ENCODE measurements around the gene IL2RG. TPM values are rescaled to one million over a fixed set of nuclear protein-coding genes. Genes with fewer than 3 reads are reported as not detected.

The IL2RG gene
- polyA plus RNA-seq, 4 donors: 11.2 to 83.5 (median 25.5) TPM

DNA sequence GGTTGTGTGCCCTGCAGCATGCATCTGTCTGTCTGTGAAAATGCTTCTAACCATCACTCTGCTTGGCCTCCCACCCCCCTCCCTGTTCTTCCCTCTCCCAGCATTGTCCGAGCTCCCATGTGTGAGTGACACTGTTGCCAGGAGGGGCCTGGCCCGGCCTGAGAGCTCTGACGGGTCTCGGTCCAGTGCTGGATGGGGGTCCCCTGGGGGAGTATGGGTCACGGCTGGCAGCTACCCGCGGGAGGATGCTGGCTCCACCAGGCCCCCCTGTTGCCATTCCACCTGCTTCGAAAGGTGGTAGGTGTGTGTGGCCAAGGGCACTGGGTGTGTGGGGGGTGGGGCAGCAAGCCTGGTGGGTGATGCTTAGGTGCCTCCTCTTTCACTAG, 36.9 kb upstream of the IL2RG start:
- Histone ChIP-seq H3K36me3 (ENCODE audit: control insufficient read depth in 3 of 3, insufficient read depth in 2 of 3, low read depth in 1 of 3, low read length in 3 of 3) (peaks cover 0 to 3% (median 0%) of the 10 kb centered on the region in 3 donors), H3K27ac (ENCODE audit: low read depth in 1 of 3, low read length in 2 of 3) (no peak overlapping the region)

DNA sequence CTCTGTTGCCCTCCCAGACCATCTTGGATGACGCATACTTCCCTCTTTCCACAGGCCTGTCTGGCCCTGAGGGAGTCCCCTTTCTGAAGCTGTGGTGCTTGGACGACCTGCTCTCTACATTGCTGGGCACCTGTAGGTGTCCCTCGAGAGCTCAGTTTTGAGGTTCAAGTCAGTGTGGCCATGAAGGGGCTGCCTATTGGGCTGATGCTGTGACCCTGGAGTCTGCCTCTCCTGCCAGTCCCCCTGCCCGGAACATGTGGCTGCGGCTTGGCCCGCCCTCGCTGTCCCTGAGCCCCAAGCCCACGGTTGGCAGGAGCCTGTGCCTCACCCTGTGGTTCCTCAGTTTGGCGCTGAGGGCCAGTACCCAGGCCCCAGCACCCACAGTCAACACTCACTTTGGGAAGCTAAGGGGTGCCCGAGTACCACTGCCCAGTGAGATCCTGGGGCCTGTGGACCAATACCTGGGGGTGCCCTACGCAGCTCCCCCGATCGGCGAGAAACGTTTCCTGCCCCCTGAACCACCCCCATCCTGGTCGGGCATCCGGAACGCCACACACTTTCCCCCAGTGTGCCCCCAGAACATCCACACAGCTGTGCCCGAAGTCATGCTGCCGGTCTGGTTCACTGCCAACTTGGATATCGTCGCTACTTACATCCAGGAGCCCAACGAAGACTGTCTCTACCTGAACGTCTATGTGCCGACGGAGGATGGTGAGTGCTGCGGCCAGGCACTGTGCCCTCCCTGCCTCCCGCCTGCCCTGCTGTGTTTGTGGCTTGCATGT, 36.3 kb upstream of the IL2RG start:
- 85 to 91% (median 88%) methylated on average over 14 to 28 of the region's 28 CpGs for WGBS, 3 donors
- FAIRE-seq (no peak), DNase-seq (no peak)
- Histone ChIP-seq H3K4me1 (ENCODE audit: control insufficient read depth in 3 of 3, insufficient read depth in 2 of 3, low read depth in 1 of 3, low read length in 2 of 3) (peaks cover 0 to 9% (median 0%) of the 10 kb centered on the region in 3 donors), H3K36me3 (ENCODE audit: control insufficient read depth in 3 of 3, insufficient read depth in 2 of 3, low read depth in 1 of 3, low read length in 3 of 3) (peaks cover 0 to 5% (median 0%) of the 10 kb centered on the region in 3 donors), H3K4me3 (ENCODE audit: low read depth in 1 of 3, low read length in 3 of 3) (no peak overlapping the region), H3K27me3 (ENCODE audit: control insufficient read depth in 3 of 3, insufficient read depth in 3 of 3, low read length in 3 of 3) (no peaks in the 10 kb centered on the region), H3K9me3 (ENCODE audit: control insufficient read depth in 2 of 2, insufficient read depth in 1 of 2, low read depth in 1 of 2, low read length in 1 of 2) (no peaks in the 10 kb centered on the region), H3K27ac (ENCODE audit: low read depth in 1 of 3, low read length in 2 of 3) (no peak overlapping the region)

More for the DNA sequence above, 36.9 kb upstream of the IL2RG start:
- Histone ChIP-seq H3K4me3 (ENCODE audit: low read depth in 1 of 3, low read length in 3 of 3) (no peak overlapping the region), H3K27me3 (ENCODE audit: control insufficient read depth in 3 of 3, insufficient read depth in 3 of 3, low read length in 3 of 3) (no peaks in the 10 kb centered on the region), H3K9me3 (ENCODE audit: control insufficient read depth in 2 of 2, insufficient read depth in 1 of 2, low read depth in 1 of 2, low read length in 1 of 2) (no peaks in the 10 kb centered on the region), H3K4me1 (ENCODE audit: control insufficient read depth in 3 of 3, insufficient read depth in 2 of 3, low read depth in 1 of 3, low read length in 2 of 3) (peaks cover 0 to 9% (median 0%) of the 10 kb centered on the region in 3 donors)
- no peak for DNase-seq
- 80 to 91% (median 82%) methylated on average over 8 of the region's 8 CpGs for WGBS, 3 donors
- no peak for FAIRE-seq

DNA sequence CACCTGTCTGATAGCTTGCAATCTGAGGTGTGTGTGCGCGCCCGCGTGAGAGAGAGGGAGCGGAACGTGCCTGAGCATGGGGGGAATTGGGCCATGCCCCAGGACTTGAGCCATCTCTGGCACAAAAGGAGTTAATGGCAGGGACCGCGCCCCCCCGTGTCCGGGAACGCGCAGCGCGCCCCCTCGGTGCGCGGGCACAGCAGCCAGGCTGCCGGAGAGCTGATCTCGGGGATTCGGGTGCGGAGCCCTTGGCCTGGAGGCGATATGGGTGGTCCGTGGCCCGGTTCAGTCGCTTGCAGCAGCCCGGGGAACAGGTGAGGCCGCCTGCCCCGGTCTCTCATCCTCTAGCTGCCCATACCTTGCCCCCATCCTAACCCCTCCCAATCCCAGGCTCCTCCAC, 33.3 kb upstream of the IL2RG start, which contains the start of gene NLGN3:
TSS of gene NLGN3 (plus strand) at position 191 of the 400 bp plus-strand sequence. CDS start 2,909 bp downstream, outside the sequence.
- Histone ChIP-seq H3K4me1 (ENCODE audit: control insufficient read depth in 3 of 3, insufficient read depth in 2 of 3, low read depth in 1 of 3, low read length in 2 of 3) (peaks cover 0 to 9% (median 0%) of the 10 kb centered on the region in 3 donors), H3K9me3 (ENCODE audit: control insufficient read depth in 2 of 2, insufficient read depth in 1 of 2, low read depth in 1 of 2, low read length in 1 of 2) (no peaks in the 10 kb centered on the region), H3K36me3 (ENCODE audit: control insufficient read depth in 3 of 3, insufficient read depth in 2 of 3, low read depth in 1 of 3, low read length in 3 of 3) (peaks cover 0 to 22% (median 3%) of the 10 kb centered on the region in 3 donors), H3K4me3 (ENCODE audit: low read depth in 1 of 3, low read length in 3 of 3) (peak within 1 kb of the TSS in 1 of 3 donors; percentile 25), H3K27ac (ENCODE audit: low read depth in 1 of 3, low read length in 2 of 3) (no peak within 1 kb of the TSS), H3K27me3 (ENCODE audit: control insufficient read depth in 3 of 3, insufficient read depth in 3 of 3, low read length in 3 of 3) (no peaks in the 10 kb centered on the region)
- FAIRE-seq: no peak
- 28 to 46% methylated on average over 25 to 28 of the region's 28 CpGs; no CpG with 5 or more reads in 1 of the 3 donors for WGBS, 3 donors
- DNase-seq: peak in 1 of 2 donors; percentile 25

DNA sequence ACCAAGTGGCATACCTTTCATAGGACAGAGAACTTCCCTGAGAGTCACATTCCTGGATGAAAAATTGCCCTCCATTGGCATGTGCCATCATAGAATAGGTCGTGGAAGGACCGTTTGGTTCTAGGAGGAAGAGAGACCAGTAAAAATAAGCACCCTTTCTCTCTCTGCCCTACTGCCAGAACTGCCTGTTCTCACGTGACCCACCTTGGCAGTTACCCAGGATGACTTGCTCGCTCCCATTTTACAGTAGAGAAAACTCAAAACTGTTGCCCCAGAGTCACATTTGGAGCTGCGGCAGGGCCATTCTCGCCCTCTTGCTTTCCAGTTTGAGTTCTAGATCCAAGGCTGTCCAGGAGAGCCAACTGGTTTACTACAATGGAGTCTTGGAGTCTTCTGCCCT, 32.1 kb upstream of the IL2RG start:
- Histone ChIP-seq H3K4me3 (ENCODE audit: low read depth in 1 of 3, low read length in 3 of 3) (no peak overlapping the region), H3K36me3 (ENCODE audit: control insufficient read depth in 3 of 3, insufficient read depth in 2 of 3, low read depth in 1 of 3, low read length in 3 of 3) (peaks cover 0 to 27% (median 3%) of the 10 kb centered on the region in 3 donors), H3K27ac (ENCODE audit: low read depth in 1 of 3, low read length in 2 of 3) (no peak overlapping the region), H3K27me3 (ENCODE audit: control insufficient read depth in 3 of 3, insufficient read depth in 3 of 3, low read length in 3 of 3) (no peaks in the 10 kb centered on the region), H3K4me1 (ENCODE audit: control insufficient read depth in 3 of 3, insufficient read depth in 2 of 3, low read depth in 1 of 3, low read length in 2 of 3) (peaks cover 0 to 9% (median 0%) of the 10 kb centered on the region in 3 donors), H3K9me3 (ENCODE audit: control insufficient read depth in 2 of 2, insufficient read depth in 1 of 2, low read depth in 1 of 2, low read length in 1 of 2) (no peaks in the 10 kb centered on the region)
- WGBS, 3 donors: 56 to 69% (median 59%) methylated on average over 6 of the region's 6 CpGs
- FAIRE-seq (no peak), DNase-seq (peak in 1 of 2 donors; percentile 4)

DNA sequence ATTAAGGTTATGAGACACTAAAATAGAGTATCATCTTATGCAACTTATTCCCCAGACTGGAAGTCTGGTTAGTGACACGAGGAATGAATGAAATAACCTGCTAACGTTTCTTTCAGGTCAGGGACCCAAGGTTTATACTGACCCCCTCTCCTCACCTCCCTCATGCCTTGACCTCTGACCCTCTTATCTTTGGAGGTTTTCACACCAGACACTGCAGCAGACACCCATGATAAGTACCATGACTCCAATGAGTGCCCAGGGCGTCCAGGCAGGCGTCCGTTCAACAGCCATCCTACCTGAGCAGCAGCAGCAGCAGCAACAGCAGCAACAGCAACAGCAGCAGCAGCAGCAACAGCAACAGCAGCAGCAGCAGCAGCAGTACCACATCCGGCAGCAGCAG, 29.1 kb upstream of the IL2RG start:
- WGBS, 3 donors: 56 to 72% (median 68%) methylated on average over 6 of the region's 6 CpGs
- Histone ChIP-seq H3K36me3 (ENCODE audit: control insufficient read depth in 3 of 3, insufficient read depth in 2 of 3, low read depth in 1 of 3, low read length in 3 of 3) (peaks cover 0 to 51% (median 3%) of the 10 kb centered on the region in 3 donors), H3K27me3 (ENCODE audit: control insufficient read depth in 3 of 3, insufficient read depth in 3 of 3, low read length in 3 of 3) (no peaks in the 10 kb centered on the region), H3K9me3 (ENCODE audit: control insufficient read depth in 2 of 2, insufficient read depth in 1 of 2, low read depth in 1 of 2, low read length in 1 of 2) (no peaks in the 10 kb centered on the region), H3K4me1 (ENCODE audit: control insufficient read depth in 3 of 3, insufficient read depth in 2 of 3, low read depth in 1 of 3, low read length in 2 of 3) (no peaks in the 10 kb centered on the region), H3K27ac (ENCODE audit: low read depth in 1 of 3, low read length in 2 of 3) (no peak overlapping the region), H3K4me3 (ENCODE audit: low read depth in 1 of 3, low read length in 3 of 3) (no peak overlapping the region)
- DNase-seq: no peak
- no peak for FAIRE-seq

DNA sequence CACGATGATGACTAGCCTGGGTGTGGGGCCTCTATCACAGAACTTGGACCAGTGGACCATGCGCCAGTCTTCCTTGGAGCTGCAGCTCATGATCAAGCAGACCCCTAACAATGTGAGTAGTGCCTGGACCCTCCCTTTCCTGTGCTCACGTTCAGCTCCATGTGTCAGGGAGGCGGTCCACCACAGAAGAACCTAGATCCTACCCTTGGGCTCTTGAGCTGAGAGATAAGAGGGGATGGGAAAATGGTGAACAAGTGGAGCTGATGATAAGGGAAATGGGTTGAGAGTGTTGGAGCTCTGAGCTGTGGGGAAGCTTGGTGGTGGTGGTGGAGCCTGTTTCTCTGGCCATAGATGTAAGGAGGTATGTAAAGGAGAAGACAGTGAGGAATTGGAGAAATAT, 20.1 kb upstream of the IL2RG start:
- WGBS, 3 donors: 82 to 88% (median 83%) methylated on average over 4 of the region's 4 CpGs
- DNase-seq: no peak
- H3K36me3 ChIP-seq (ENCODE audit: control insufficient read depth in 3 of 3, insufficient read depth in 2 of 3, low read depth in 1 of 3, low read length in 3 of 3): peaks cover 3 to 74% (median 6%) of the 10 kb centered on the region in 3 donors

DNA sequence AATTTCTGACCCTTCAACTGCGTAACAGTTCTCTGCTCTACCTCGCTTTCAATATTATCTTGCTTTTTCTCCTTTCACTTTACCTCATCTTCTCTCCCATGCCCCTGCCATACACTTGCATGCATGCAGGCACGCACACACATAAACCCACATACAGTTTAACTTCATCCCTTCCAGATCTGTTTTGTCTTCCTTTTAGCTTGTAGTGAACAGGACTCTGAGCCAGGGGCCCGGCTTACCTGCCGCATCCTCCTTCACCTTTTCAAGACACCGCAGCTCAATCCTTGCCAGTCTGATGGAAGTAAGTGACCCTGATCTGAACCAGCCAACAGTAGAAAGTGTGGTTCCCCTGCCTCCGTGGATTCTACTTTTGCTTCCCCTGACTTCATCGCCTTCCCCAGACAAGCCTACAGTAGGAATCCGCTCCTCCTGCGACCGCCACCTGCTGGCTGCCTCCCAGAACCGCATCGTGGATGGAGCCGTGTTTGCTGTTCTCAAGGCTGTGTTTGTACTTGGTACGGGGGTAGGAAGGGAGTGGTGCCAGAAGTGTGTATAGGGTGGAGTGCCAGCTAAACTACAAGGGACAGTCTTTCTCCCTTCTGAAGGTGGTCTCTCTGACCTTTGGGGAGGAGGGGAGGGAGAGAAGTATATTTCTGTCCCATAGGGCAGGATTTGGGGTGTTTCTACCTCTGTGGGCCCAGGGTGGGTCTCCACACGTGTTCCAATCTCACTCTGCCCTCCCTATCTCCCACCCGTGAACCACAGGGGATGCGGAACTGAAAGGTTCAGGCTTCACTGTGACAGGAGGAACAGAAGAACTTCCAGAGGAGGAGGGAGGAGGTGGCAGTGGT, 17.8 kb upstream of the IL2RG start:
- no peak overlapping the region for H3K4me3 ChIP-seq (ENCODE audit: low read depth in 1 of 3, low read length in 3 of 3)
- H3K27me3 ChIP-seq (ENCODE audit: control insufficient read depth in 3 of 3, insufficient read depth in 3 of 3, low read length in 3 of 3): no peaks in the 10 kb centered on the region
- no peaks in the 10 kb centered on the region for H3K4me1 ChIP-seq (ENCODE audit: control insufficient read depth in 3 of 3, insufficient read depth in 2 of 3, low read depth in 1 of 3, low read length in 2 of 3)
- H3K36me3 ChIP-seq (ENCODE audit: control insufficient read depth in 3 of 3, insufficient read depth in 2 of 3, low read depth in 1 of 3, low read length in 3 of 3): peaks cover 3 to 75% (median 9%) of the 10 kb centered on the region in 3 donors
- H3K27ac ChIP-seq (ENCODE audit: low read depth in 1 of 3, low read length in 2 of 3): no peak overlapping the region
- WGBS, 3 donors: 31 to 36% (median 36%) methylated on average over 17 to 18 of the region's 18 CpGs
- no peaks in the 10 kb centered on the region for H3K9me3 ChIP-seq (ENCODE audit: control insufficient read depth in 2 of 2, insufficient read depth in 1 of 2, low read depth in 1 of 2, low read length in 1 of 2)
- peak; percentile 15 for FAIRE-seq
- peak; percentile 63 to 75 for DNase-seq

More for the DNA sequence above, 20.1 kb upstream of the IL2RG start:
- Histone ChIP-seq H3K27me3 (ENCODE audit: control insufficient read depth in 3 of 3, insufficient read depth in 3 of 3, low read length in 3 of 3) (no peaks in the 10 kb centered on the region), H3K9me3 (ENCODE audit: control insufficient read depth in 2 of 2, insufficient read depth in 1 of 2, low read depth in 1 of 2, low read length in 1 of 2) (no peaks in the 10 kb centered on the region), H3K4me1 (ENCODE audit: control insufficient read depth in 3 of 3, insufficient read depth in 2 of 3, low read depth in 1 of 3, low read length in 2 of 3) (no peaks in the 10 kb centered on the region), H3K4me3 (ENCODE audit: low read depth in 1 of 3, low read length in 3 of 3) (no peak overlapping the region), H3K27ac (ENCODE audit: low read depth in 1 of 3, low read length in 2 of 3) (no peak overlapping the region)
- FAIRE-seq: no peak

DNA sequence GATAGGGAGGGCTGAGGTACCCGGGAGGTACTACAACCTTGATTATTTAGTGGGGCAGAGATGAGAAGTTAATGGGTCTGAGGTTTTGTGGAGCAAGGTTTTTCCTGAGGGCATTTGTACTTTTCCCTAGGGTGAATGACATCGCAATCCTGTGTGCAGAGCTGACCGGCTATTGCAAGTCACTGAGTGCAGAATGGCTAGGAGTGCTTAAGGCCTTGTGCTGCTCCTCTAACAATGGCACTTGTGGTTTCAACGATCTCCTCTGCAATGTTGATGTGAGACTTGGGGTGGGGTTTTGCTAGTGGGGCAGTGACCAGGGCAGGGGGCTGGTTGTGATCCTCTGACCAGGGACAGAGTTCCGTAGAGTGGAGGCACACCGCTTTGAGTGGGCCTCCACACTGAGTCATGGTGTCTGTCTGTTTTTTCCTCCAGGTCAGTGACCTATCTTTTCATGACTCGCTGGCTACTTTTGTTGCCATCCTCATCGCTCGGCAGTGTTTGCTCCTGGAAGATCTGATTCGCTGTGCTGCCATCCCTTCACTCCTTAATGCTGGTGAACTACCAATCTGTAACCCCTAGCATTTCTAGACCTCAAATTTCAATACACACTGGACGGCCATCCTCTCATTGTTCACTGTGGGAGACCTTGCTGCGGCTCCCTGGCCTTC, 16.9 kb upstream of the IL2RG start:
- H3K27ac ChIP-seq (ENCODE audit: low read depth in 1 of 3, low read length in 2 of 3): no peak overlapping the region
- no peaks in the 10 kb centered on the region for H3K4me1 ChIP-seq (ENCODE audit: control insufficient read depth in 3 of 3, insufficient read depth in 2 of 3, low read depth in 1 of 3, low read length in 2 of 3)
- no peak overlapping the region for H3K4me3 ChIP-seq (ENCODE audit: low read depth in 1 of 3, low read length in 3 of 3)
- DNase-seq (no peak), FAIRE-seq (no peak)
- WGBS, 3 donors: 82 to 93% (median 85%) methylated on average over 12 of the region's 12 CpGs
- H3K36me3 ChIP-seq (ENCODE audit: control insufficient read depth in 3 of 3, insufficient read depth in 2 of 3, low read depth in 1 of 3, low read length in 3 of 3): peaks cover 3 to 77% (median 12%) of the 10 kb centered on the region in 3 donors
- no peaks in the 10 kb centered on the region for H3K9me3 ChIP-seq (ENCODE audit: control insufficient read depth in 2 of 2, insufficient read depth in 1 of 2, low read depth in 1 of 2, low read length in 1 of 2)
- H3K27me3 ChIP-seq (ENCODE audit: control insufficient read depth in 3 of 3, insufficient read depth in 3 of 3, low read length in 3 of 3): no peaks in the 10 kb centered on the region
